Vagina (tissue), 2 donors: Measurements from ENCODE around the gene RAB32.

ENCODE experiments used
- CTCF ChIP-seq, 3 experiments: fragments of 450-650 bp in 2 of 3; fragments of 200-600 bp in 1 of 3; sonication (generic) in 1 of 3; IDR thresholded peaks; one replicate each; pipeline ENCODE4 v1.5.1; 2017 to 2019; ENCODE audit warnings: antibody characterized with exemption in 3 of 3, mild to moderate bottlenecking in 2 of 3, moderate library complexity in 2 of 3
- POLR2A ChIP-seq, 2 donors: fragments of 450-650 bp; IDR thresholded peaks; one replicate each; pipeline ENCODE4 v1.6.1; 2017; ENCODE audit warnings: antibody characterized with exemption in 2 of 2, mild to moderate bottlenecking in 2 of 2, moderate library complexity in 2 of 2
- POLR2AphosphoS5 ChIP-seq, 2 donors: sonication (generic); formaldehyde crosslinking; IDR thresholded peaks; one replicate each; pipeline ENCODE4 v1.9.0; 2017; ENCODE audit warnings: antibody characterized with exemption in 2 of 2, mild to moderate bottlenecking in 2 of 2, low read depth in 1 of 2; ENCODE audit not compliant: insufficient read depth in 1 of 2

- TF ChIP-seq CTCF (IDR thresholded peaks at IDR 0.05) (no peak), POLR2A (IDR thresholded peaks at IDR 0.05) (no peak), POLR2AphosphoS5 (IDR thresholded peaks at IDR 0.05; ENCODE audit: insufficient read depth in 1 of 2, low read depth in 1 of 2) (no peak)
Measured at GRCh38 chr6:146503096-146503495, 40.5 kb upstream of the RAB32 start.
